GM23338 (cell line): ENCODE data around the gene PPFIA4. TPM values are rescaled to one million over a fixed set of nuclear protein-coding genes. Genes with fewer than 3 reads are reported as not detected.
A peak's percentile ranks its signal among the peaks of the same experiment; 100 is the strongest.

Experiments used
- ATAC-seq: fragments of 200-7000 bp; cut with Tn5 transposase; 3 replicates; pipeline ENCODE4 v1.9.1; 2020
- DNase-seq: peaks from one replicate; pipeline ENCODE4 v3.0.0-alpha.2; 2015; ENCODE audit warnings: low spot score
- H2AFZ ChIP-seq: fragments of 200-600 bp; sonication (generic); 2 replicates; pipeline ENCODE4 v1.8.0; 2016; ENCODE audit warnings: antibody characterized with exemption, mild to moderate bottlenecking, moderate library complexity
- H3F3A ChIP-seq: fragments of 200-600 bp; sonication (generic); replicated peaks from 2 replicates; pipeline ENCODE4 v1.8.0; 2017; ENCODE audit warnings: antibody characterized with exemption, mixed run types, low read depth
- H3K27ac ChIP-seq: fragments of 200-600 bp; sonication (generic); 2 replicates; pipeline ENCODE4 v1.6.1; 2016; ENCODE audit warnings: low read depth
- H3K27me3 ChIP-seq: fragments of 200-600 bp; sonication (generic); 2 replicates; pipeline ENCODE4 v1.8.0; 2016; ENCODE audit warnings: mild to moderate bottlenecking, mixed run types, moderate library complexity; ENCODE audit not compliant: insufficient read depth
- H3K36me3 ChIP-seq: fragments of 200-600 bp; sonication (generic); 2 replicates; pipeline ENCODE4 v1.8.0; 2016; ENCODE audit warnings: mild to moderate bottlenecking; ENCODE audit not compliant: insufficient read depth
- H3K4me1 ChIP-seq: fragments of 200-600 bp; sonication (generic); 2 replicates; pipeline ENCODE4 v1.8.0; 2016; ENCODE audit warnings: mild to moderate bottlenecking, moderate library complexity; ENCODE audit not compliant: insufficient read depth
- H3K4me2 ChIP-seq: fragments of 200-600 bp; sonication (generic); 2 replicates; pipeline ENCODE4 v1.7.1; 2017; ENCODE audit warnings: mixed run types
- H3K4me3 ChIP-seq: fragments of 200-600 bp; sonication (generic); 2 replicates; pipeline ENCODE4 v1.6.1; 2016; ENCODE audit warnings: mixed run types
- H3K79me2 ChIP-seq: fragments of 200-600 bp; sonication (generic); replicated peaks from 2 replicates; pipeline ENCODE4 v1.8.0; 2017; ENCODE audit warnings: mild to moderate bottlenecking; ENCODE audit not compliant: insufficient read depth
- H3K9me2 ChIP-seq: fragments of 200-600 bp; sonication (generic); 2 replicates; pipeline ENCODE4 v1.8.0; 2017; ENCODE audit not compliant: insufficient read depth
- H4K20me1 ChIP-seq: fragments of 200-600 bp; sonication (generic); replicated peaks from 2 replicates; pipeline ENCODE4 v1.8.0; 2017; ENCODE audit warnings: mild to moderate bottlenecking; ENCODE audit not compliant: insufficient read depth
- H3K27ac Mint-ChIP-seq: 2 replicates; pipeline ENCODE4 v1.8.0; 2020; ENCODE audit warnings: inconsistent platforms, mild to moderate bottlenecking, moderate library complexity, mixed read lengths
- H3K27me3 Mint-ChIP-seq: 3 replicates; pipeline ENCODE4 v1.8.0; 2022; ENCODE audit warnings: low read depth, mild to moderate bottlenecking, moderate library complexity, mixed read lengths, inconsistent platforms; ENCODE audit not compliant: insufficient read depth, poor library complexity
- H3K36me3 Mint-ChIP-seq: 3 replicates; pipeline ENCODE4 v1.8.0; 2021; ENCODE audit warnings: low read depth, mild to moderate bottlenecking, inconsistent platforms, moderate library complexity, mixed read lengths
- H3K4me1 Mint-ChIP-seq: 3 replicates; pipeline ENCODE4 v1.8.0; 2020; ENCODE audit warnings: mild to moderate bottlenecking, inconsistent platforms, mixed read lengths
- H3K4me3 Mint-ChIP-seq: 3 replicates; pipeline ENCODE4 v1.8.0; 2021; ENCODE audit warnings: moderate library complexity, mild to moderate bottlenecking, inconsistent platforms, mixed read lengths
- H3K9me3 Mint-ChIP-seq: 3 replicates; pipeline ENCODE4 v1.8.0; 2020; ENCODE audit warnings: moderate library complexity, mild to moderate bottlenecking, inconsistent platforms, mixed read lengths
- CTCF ChIP-seq, 2 experiments: fragments of 200-600 bp in 1 of 2; sonication (generic) in 1 of 2; conservative IDR thresholded peaks; 2 replicates each; pipeline versions ENCODE4 v1.5.1 to v1.6.1; 2016 to 2017; ENCODE audit warnings: antibody characterized with exemption in 2 of 2, low read depth in 2 of 2, mild to moderate bottlenecking in 2 of 2, moderate library complexity in 1 of 2
- ETS1 ChIP-seq: IDR thresholded peaks from 2 replicates; pipeline ENCODE4 v1.6.1; 2016; ENCODE audit warnings: antibody characterized with exemption
- EZH2phosphoT487 ChIP-seq: fragments of 200-600 bp; sonication (generic); IDR thresholded peaks from one replicate; pipeline ENCODE4 v1.8.1; 2018; ENCODE audit warnings: antibody characterized with exemption; ENCODE audit not compliant: unreplicated experiment
- JUNB ChIP-seq: IDR thresholded peaks from one replicate; pipeline ENCODE4 v1.6.1; 2016; ENCODE audit warnings: antibody characterized with exemption; ENCODE audit not compliant: unreplicated experiment
- POLR2AphosphoS5 ChIP-seq: IDR thresholded peaks from 2 replicates; pipeline ENCODE4 v1.6.1; 2016; ENCODE audit warnings: antibody characterized with exemption, low read depth
- REST ChIP-seq: IDR thresholded peaks from one replicate; pipeline ENCODE4 v1.6.1; 2018; ENCODE audit warnings: antibody characterized with exemption; ENCODE audit not compliant: unreplicated experiment
- STAT1 ChIP-seq: IDR thresholded peaks from one replicate; pipeline ENCODE4 v1.6.1; 2016; ENCODE audit warnings: antibody characterized with exemption; ENCODE audit not compliant: unreplicated experiment
- ZNF114 ChIP-seq: fragments of 250-450 bp; sonication (Bioruptor Pico); IDR thresholded peaks from 2 replicates; pipeline ENCODE4 v1.5.0; 2020; ENCODE audit warnings: mild to moderate bottlenecking, moderate library complexity
- ZNF331 ChIP-seq: fragments of 250-450 bp; sonication (Bioruptor Pico); IDR thresholded peaks from 2 replicates; pipeline ENCODE4 v1.5.0; 2020; ENCODE audit warnings: low read depth, mild to moderate bottlenecking, moderate library complexity
- polyA plus RNA-seq: library from polyadenylated mRNA; unstranded; fragments of >200 nt; fragmentation: Nextera tagmentation; extraction: Ambion mirVana; gene quantifications from 2 replicates; pipeline ENCODE4 v1.2.1, GENCODE V29; 2016
- total RNA-seq: library from RNA; depleted of rRNA; stranded (reverse); fragments of >200 nt; shearing (Covaris generic); gene quantifications from 2 replicates; pipeline ENCODE4 v1.2.3, GENCODE V29; 2014

The PPFIA4 gene
- total and polyA plus RNA-seq, 2 experiments from 2014 or later = 1.3 to 7.6 TPM

GRCh38 chr1:203025686-203026030, 633 bp upstream of the PPFIA4 start:
- Histone ChIP-seq H3K27me3 (peaks cover 20% of the 10 kb centered on the region), H3K4me3 (peak overlapping the region; percentile 88; the same call in 1 of the 2 replicates), H3K79me2 (no peaks in the 10 kb centered on the region), H3K4me1 (peaks cover 6% of the 10 kb centered on the region), H3K27ac (peak overlapping the region; percentile 22; the same call in 1 of the 2 replicates), H4K20me1 (peaks cover 14% of the 10 kb centered on the region; the same call in 1 of the 2 replicates), H3K36me3 (peaks cover 25% of the 10 kb centered on the region), H3F3A (peaks cover 21% of the 10 kb centered on the region), H3K4me2 (peak overlapping the region; percentile 72), H3K9me2 (peaks cover 8% of the 10 kb centered on the region; the same call in 1 of the 2 replicates), H2AFZ (peak overlapping the region; percentile 95; the same call in 1 of the 2 replicates)
- Mint-ChIP-seq H3K4me3 (peak overlapping the region; percentile 52; the same call in 2 of the 3 replicates), H3K36me3 (peaks cover 49% of the 10 kb centered on the region), H3K27me3 (peaks cover 23% of the 10 kb centered on the region), H3K9me3 (peaks cover 4% of the 10 kb centered on the region), H3K4me1 (peaks cover 10% of the 10 kb centered on the region), H3K27ac (no peak overlapping the region)
- ATAC-seq (no peak), DNase-seq (no peak)
- TF ChIP-seq STAT1 (no peak), REST (no peak), POLR2AphosphoS5 (no peak)

GRCh38 chr1:203026666-203027663, 674 bp downstream of the PPFIA4 start:
- no peak for TF ChIP-seq JUNB
- no peak for TF ChIP-seq STAT1
- TF ChIP-seq CTCF (conservative IDR thresholded peaks at IDR 0.05; ENCODE audit: low read depth in 2 of 2) = peak in 1 of 2 experiments; percentile 36; a peak in 2 of 4 replicates
- no peak for TF ChIP-seq ZNF114
- no peak for TF ChIP-seq REST
- no peak for TF ChIP-seq ETS1
- no peak for TF ChIP-seq ZNF331
- no peak for TF ChIP-seq EZH2phosphoT487
- ATAC-seq (peak; percentile 74), DNase-seq (no peak)
- peaks cover 20% of the 10 kb centered on the region for H3K27me3 ChIP-seq
- H4K20me1 ChIP-seq = peaks cover 9% of the 10 kb centered on the region; the same call in 1 of the 2 replicates
- peaks cover 23% of the 10 kb centered on the region for H3K27me3 Mint-ChIP-seq
- peaks cover 6% of the 10 kb centered on the region for H3K4me1 ChIP-seq
- H3K4me3 ChIP-seq = peak overlapping the region; percentile 88
- H3F3A ChIP-seq = peaks cover 21% of the 10 kb centered on the region
- H2AFZ ChIP-seq = peak overlapping the region; percentile 99
- H3K27ac ChIP-seq = no peak overlapping the region
- peaks cover 8% of the 10 kb centered on the region; the same call in 1 of the 2 replicates for H3K9me2 ChIP-seq
- peaks cover 12% of the 10 kb centered on the region for H3K36me3 ChIP-seq
- H3K27ac Mint-ChIP-seq = no peak overlapping the region
- no peaks in the 10 kb centered on the region for H3K79me2 ChIP-seq
- H3K9me3 Mint-ChIP-seq = peaks cover 4% of the 10 kb centered on the region
- peaks cover 36% of the 10 kb centered on the region for H3K36me3 Mint-ChIP-seq
- peak overlapping the region; percentile 97 for H3K4me2 ChIP-seq
- H3K4me3 Mint-ChIP-seq = peak overlapping the region; percentile 73
- peaks cover 10% of the 10 kb centered on the region for H3K4me1 Mint-ChIP-seq
